Measurements from ENCODE around the gene RMDN2. TPM values are rescaled to one million over a fixed set of nuclear protein-coding genes. Genes with fewer than 3 reads are reported as not detected.
"Not testable (repeated sequence)": the region's sequence is repeated elsewhere in the genome, so short reads cannot be mapped to it uniquely, and the experiment has no call there.

Gene RMDN2
- total RNA-seq, 1 experiment from 2014 or later: 1.7 TPM

DNA sequence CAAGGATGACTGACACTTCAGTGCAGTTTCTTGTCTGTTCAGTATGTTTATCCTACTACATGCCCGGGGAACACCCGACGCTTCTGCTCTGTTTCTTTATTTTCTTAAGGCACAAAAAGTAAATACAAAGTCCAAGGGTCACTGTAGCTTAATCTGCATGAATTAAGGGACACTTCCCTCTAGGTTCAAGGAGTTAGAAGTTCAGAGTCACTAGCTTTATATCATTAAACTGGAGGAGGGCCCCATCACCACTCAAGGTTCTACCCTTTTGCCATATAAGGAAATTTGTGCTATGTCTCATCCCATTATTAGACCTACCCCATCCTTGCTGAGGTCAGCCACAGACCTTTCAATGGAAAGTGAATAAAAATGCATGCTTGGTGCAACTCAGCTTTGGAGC, 27.6 kb upstream of the RMDN2 start:
- DNase-seq (ENCODE audit: low spot score): no peak

DNA sequence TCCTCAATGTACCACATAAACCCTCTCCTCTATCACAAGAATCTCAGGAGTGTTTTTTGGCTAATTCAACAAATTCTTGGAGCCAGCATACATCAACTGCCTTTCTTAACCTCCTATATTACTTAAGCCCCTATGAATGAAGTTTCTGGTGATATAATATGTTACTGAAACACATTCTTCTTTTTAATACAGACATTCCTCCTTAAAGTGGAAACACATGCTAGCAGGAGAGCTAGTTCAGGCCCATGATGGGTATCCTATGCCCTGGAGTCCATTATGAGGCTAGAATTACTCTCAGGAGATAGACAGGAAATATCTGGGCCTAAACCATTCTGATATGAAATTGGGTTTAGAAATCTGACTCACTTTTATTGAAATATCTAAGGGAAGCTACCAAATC, 26.6 kb upstream of the RMDN2 start:
- no peak for DNase-seq (ENCODE audit: low spot score)

DNA sequence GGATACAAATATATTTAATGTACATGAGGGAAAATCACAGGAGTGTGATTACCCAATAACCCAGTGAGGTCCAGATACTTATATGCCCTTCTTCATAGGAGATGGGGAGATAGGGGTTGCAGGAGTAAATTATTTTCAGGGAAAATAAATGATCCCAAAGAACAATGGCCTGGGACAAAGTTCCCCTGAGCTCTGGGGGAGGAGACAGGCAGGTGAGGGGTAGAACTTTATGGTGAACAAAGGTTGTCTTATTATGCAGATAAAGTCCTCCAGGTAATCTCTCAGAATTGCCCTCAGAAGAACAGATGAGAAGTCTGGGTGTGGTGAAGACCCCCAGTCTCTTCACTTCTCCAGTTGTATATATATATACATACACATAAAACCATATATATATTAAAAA, 22.1 kb upstream of the RMDN2 start:
- DNase-seq (ENCODE audit: low spot score): no peak

GRCh38 chr2:37904425-37904824, 20.7 kb upstream of the RMDN2 start:
- DNase-seq (ENCODE audit: low spot score): no peak

GRCh38 chr2:37904993-37905392, 20.1 kb upstream of the RMDN2 start:
- DNase-seq (ENCODE audit: low spot score): no peak

- DNase-seq (ENCODE audit: low spot score): no peak
Observed at GRCh38 chr2:37906131-37906530, 19.0 kb upstream of the RMDN2 start.

- no peak for DNase-seq (ENCODE audit: low spot score)
Observed at GRCh38 chr2:37907501-37908225, 17.4 kb upstream of the RMDN2 start.

- DNase-seq (ENCODE audit: low spot score): no peak
Observed at GRCh38 chr2:37911296-37911873, 13.7 kb upstream of the RMDN2 start.

GRCh38 chr2:37912056-37912455, 13.0 kb upstream of the RMDN2 start:
- no peak for DNase-seq (ENCODE audit: low spot score)

GRCh38 chr2:37912616-37913015, 12.5 kb upstream of the RMDN2 start:
- no peak for DNase-seq (ENCODE audit: low spot score)

GRCh38 chr2:37914340-37914739, 10.7 kb upstream of the RMDN2 start:
- no peak for DNase-seq (ENCODE audit: low spot score)

DNA sequence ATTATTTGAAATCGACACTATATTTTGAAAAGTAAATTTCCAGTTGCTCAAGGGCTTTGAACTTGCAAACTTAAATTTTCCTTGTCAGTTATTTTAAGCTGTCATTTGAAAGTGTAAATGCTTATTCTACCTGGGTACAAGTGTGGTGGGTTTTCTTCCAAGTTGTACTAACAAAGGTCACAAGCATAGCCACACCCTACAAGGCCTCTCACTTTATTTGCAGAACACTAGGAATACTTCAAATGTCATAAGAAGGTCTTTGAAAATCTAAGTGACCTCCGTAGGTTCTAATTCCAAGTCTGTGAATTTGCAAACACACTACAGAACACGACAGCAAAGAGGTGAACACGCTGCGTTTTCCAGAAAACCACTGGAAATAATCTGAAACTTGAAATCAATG, 9.3 kb upstream of the RMDN2 start:
- DNase-seq (ENCODE audit: low spot score): no peak

DNA sequence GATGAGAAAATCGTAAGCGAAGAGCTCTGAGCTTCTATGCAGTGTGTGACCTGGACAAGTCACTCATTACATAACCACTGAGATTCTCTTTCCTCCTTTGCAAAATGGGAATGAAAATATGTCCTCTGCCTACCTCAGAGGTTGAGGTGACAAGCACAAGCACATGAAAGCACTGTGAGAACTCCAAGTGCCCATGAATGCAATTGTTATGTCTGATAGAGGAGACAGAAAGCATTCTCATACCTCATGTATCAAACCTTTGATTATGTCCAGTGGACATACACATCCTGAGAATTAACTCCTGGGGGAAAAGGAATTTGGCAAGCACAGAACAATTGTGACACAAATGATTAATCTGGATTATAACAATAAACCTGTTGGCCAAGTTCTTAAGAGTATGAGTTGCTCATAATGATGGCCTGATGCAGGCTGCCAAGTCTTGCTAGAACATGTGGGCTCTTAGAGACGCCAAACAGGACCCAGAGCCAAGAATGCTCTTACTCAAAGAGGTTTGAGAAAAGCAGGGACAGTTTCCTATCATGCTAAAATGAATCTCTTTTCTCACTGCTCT, 8.5 kb upstream of the RMDN2 start:
- DNase-seq (ENCODE audit: low spot score): no peak

GRCh38 chr2:37917281-37918228, 7.5 kb upstream of the RMDN2 start:
- no peak for DNase-seq (ENCODE audit: low spot score)

- DNase-seq (ENCODE audit: low spot score): no peak
Observed at GRCh38 chr2:37918742-37919186, 6.3 kb upstream of the RMDN2 start.

DNA sequence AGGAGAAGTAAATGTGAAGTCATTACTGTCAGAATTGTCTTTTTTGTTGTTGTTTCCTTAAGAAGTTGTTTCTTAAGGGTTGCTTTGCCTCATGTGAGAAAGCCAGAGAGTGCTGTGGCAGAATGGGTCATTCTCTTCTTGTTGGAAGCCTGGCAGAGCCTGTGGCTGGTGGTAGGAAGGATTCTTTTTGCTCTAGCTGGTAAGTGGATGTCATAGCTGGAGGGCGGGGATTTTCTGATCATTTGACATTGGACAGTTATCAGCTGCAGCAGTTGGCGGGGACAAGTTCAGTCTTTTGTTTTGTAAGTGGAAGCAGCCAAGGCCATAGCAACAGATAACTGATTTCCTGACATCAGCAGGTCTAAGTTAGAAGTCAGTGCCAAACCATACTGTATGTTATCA, 5.5 kb upstream of the RMDN2 start:
- no peak for DNase-seq (ENCODE audit: low spot score)

GRCh38 chr2:37920570-37920969, 4.5 kb upstream of the RMDN2 start:
- DNase-seq (ENCODE audit: low spot score): no peak

DNA sequence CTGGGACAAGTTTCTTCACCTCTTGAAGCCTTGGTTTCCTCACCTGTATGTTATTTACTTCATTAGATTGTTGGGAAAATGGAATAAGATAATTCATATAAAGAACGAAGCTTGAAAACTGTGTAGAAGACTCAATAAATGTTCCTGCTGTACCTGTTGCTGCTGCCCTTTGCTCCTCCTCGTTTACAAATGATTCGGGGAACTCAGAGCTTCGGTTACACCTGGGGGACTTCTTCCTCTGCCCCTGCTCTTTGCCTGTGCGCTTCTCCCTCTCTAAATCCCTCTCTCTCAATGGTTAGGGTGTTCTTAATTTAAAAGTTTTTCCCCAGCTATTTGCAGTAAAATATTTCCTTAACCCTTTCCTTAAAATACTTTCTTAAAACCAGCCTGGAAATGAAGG, 3.3 kb upstream of the RMDN2 start:
- DNase-seq (ENCODE audit: low spot score): no peak

DNA sequence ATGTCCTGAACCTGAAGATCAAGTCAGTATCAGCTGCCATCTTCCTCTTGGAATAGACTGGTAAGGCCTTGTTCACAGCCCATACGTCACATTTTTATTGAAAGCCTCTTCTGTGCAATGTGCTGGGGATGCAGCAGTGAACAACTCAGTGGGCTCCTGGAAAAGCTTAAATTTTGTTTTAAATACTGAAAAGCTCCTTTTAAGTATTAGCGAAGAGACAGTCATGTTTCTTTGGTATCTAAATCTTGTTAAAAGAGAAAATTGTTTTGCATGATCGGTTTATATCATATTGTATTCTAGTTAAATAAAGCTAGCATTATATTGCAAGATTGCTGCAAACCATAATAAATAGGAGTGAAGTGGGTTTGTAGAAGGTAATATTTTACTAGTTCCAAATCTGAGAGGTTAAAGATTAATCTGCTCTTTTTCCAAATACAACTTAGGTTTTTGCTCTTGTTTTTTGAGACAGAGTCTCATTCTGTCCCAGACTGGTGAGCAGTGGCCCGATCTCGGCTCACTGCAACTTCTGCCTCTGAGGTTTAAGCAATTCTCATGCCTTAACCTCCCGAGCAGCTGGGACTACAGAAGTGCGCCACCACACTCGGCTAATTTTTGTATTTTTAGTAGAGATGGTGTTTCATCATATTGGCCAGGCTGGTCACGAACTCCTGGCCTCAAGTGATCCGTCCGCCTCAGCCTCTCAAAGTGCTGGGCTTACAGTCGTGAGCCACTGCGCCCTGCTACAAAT, 1.6 kb upstream of the RMDN2 start:
- DNase-seq (ENCODE audit: low spot score): no peak

DNA sequence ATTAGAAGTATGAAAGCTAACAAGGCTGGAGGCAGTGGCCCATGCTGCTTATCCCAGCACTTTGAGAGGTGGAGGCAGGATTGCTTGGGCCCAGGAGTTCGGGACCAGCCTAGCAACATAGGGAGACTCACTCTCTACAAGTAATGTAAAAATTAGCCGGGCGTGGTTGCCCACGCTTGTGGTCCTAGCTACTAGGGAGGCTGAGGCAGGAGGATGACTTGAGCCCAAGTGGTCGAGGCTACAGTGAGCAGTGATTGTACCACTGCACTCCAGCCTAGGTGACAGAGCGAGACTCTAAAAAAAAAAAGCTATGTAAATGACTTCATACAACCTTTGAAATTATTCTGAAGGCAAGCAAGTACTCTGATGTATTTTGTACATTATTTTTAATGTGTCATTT, 1.5 kb downstream of the RMDN2 start:
- no peak for DNase-seq (ENCODE audit: low spot score)

- DNase-seq (ENCODE audit: low spot score): no peak
Observed at GRCh38 chr2:37928377-37928776, 3.3 kb downstream of the RMDN2 start.

DNA sequence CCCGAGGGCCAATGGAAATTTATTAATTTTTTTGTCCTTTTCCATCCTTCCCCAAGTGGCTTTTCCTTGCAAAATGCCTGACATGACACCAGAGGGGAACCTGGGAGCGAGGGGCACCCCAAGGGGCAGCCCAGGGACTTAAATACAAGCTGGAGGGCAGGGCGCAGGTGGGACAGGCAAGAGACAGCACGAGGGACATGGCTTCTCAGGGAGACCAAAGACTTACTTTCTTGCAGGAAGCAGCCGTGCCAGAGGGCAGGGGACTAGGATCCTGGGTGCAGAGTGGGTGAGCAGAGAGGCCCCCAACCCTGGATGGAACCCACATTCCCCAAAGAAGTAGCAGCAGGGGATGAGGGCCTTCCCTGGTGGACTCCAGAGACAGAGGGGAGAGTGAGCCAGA, 5.3 kb downstream of the RMDN2 start:
- not testable (repeated sequence) for DNase-seq (ENCODE audit: low spot score)
